Right lobe of liver (tissue), 6 donors: ENCODE measurements around the gene SOX8. TPM values are rescaled to one million over a fixed set of nuclear protein-coding genes. Genes with fewer than 3 reads are reported as not detected.

Experiments used
- ATAC-seq, 4 donors: fragments of 200-7000 bp; cut with Tn5 transposase; one replicate each; pipeline ENCODE4 v1.9.1; 2020; ENCODE audit warnings: mild to moderate bottlenecking in 4 of 4, moderate library complexity in 4 of 4
- DNase-seq, 3 donors: peaks; one replicate each; pipeline ENCODE4 v3.0.0-alpha.2; 2020
- H3K27ac ChIP-seq, 3 donors: fragments of 200-600 bp; one replicate each; pipeline ENCODE4 v1.8.0; 2022
- H3K27me3 ChIP-seq, 2 donors: fragments of 200-600 bp; one replicate each; pipeline ENCODE4 v1.8.0; 2022
- H3K36me3 ChIP-seq, 4 donors: fragments of 200-600 bp; sonication (generic) in 1 of 4; one replicate each; pipeline versions ENCODE4 v1.5.1 to v1.8.0; 2017 to 2022; ENCODE audit warnings: control low read depth in 1 of 4
- H3K4me1 ChIP-seq, 4 donors: fragments of 200-600 bp; sonication (generic) in 1 of 4; one replicate each; pipeline versions ENCODE4 v1.5.1 to v1.8.0; 2017 to 2022; ENCODE audit warnings: control low read depth in 1 of 4
- H3K4me3 ChIP-seq, 3 donors: fragments of 200-600 bp; one replicate each; pipeline ENCODE4 v1.8.0; 2022
- H3K9me3 ChIP-seq, 4 donors: fragments of 200-600 bp; sonication (generic) in 1 of 4; one replicate each; pipeline versions ENCODE4 v1.5.1 to v1.8.0; 2017 to 2022; ENCODE audit warnings: control low read depth in 1 of 4
- POLR2A ChIP-seq: fragments of 450-650 bp; IDR thresholded peaks from one replicate; pipeline ENCODE4 v1.6.1; 2017; ENCODE audit warnings: antibody characterized with exemption, mild to moderate bottlenecking
- WGBS: methylation state at CpG from one replicate; pipeline ENCODE4 v1.1.6; 2018; ENCODE audit warnings: low coverage, low lambda C conversion rate; ENCODE audit not compliant: insufficient coverage; ENCODE audit errors: missing lambda C conversion rate; 5-methylcytosine and 5-hydroxymethylcytosine counted together
- intact Hi-C, 2 donors: fragments of 100-400 bp; cut with DNase I; formaldehyde crosslinking; loops; one replicate each; pipeline versions ENCODE4 v1.11.2 to v1.14.1; 2022
- total RNA-seq, 6 experiments: library from RNA; depleted of rRNA in 2 of 6; stranded (reverse); fragments of >200 nt in 2 of 6; fragmentation: NEBNext Ultra II Directional in 3 of 6; extraction: Animal tissue kit (Norgen Biotek cat#: 25700) in 3 of 6; gene quantifications; one replicate each; pipeline versions ENCODE4 v1.1.0 to v1.2.4, GENCODE V29; 2016 to 2023
- TF ChIP-seq, protein P1 (sequence below), 4 donors: fragments of 200-600 bp in 3 of 4; fragments of 450-650 bp in 1 of 4; IDR thresholded peaks; one replicate each; pipeline versions ENCODE4 v1.5.1 to v1.8.0; 2016 to 2022; ENCODE audit warnings: antibody characterized with exemption in 4 of 4, mild to moderate bottlenecking in 2 of 4
- donor health status: DM: no; HTN: yes; CAD: no.
- donor health status: DM: no; HTN: no; CAD: no.
- donor health status: DM: no; HTN: no; CAD: no.
- donor health status: DM: no; HTN: yes; CAD: no.
- donor health status: DM: no; HTN: yes; CAD: no.

The SOX8 gene
- total RNA-seq, 6 experiments from 2014 or later = 0.07 to 0.13 (median 0.09) TPM; not detected in 3

DNA sequence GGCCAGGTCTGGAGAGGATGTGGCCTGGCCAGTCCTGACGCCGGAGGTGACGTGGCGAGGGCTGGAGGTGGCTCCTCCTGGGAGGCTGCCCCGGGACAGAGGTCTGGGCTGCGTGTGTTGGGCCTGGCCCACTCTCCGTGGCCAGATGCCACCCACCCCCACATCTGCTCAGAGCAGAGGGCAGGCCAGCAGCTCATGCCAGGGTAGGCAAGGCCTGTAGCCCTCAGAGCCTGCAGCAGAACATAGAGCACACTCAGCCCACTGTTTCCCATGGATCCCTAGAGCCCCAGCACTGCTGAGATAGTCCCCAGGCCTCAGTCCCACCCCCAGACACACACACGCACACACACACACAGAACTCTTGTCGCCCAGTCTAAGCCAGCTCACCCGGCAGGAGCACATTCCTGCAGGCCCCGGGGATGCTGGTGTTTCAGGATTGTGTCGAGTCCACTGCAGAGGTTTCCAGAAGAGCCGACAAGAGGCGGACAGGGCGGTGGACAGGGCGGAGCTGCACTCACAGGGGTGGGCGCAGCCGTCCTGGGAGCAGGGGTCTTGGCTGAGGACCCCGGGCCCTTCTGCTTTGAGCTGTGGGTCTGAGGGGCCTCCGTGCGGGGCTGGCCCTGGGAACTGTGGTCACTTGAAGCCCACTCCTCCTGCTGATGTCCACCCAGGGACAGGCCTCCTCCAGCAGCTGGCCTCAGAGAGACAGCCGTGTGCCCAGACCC lies 33.4 kb downstream of the SOX8 start:
- H3K27me3 ChIP-seq = no peaks in the 10 kb centered on the region
- no peaks in the 10 kb centered on the region for H3K9me3 ChIP-seq
- no peaks in the 10 kb centered on the region for H3K4me1 ChIP-seq
- WGBS = 82% methylated on average over 2 of the region's 22 CpGs
- DNase-seq (no peak), ATAC-seq (no peak)
- no peaks in the 10 kb centered on the region for H3K36me3 ChIP-seq
- intact Hi-C loops = no loop called here
- H3K27ac ChIP-seq = no peak overlapping the region
- no peak for TF ChIP-seq POLR2A
- TF ChIP-seq, protein P1, sequence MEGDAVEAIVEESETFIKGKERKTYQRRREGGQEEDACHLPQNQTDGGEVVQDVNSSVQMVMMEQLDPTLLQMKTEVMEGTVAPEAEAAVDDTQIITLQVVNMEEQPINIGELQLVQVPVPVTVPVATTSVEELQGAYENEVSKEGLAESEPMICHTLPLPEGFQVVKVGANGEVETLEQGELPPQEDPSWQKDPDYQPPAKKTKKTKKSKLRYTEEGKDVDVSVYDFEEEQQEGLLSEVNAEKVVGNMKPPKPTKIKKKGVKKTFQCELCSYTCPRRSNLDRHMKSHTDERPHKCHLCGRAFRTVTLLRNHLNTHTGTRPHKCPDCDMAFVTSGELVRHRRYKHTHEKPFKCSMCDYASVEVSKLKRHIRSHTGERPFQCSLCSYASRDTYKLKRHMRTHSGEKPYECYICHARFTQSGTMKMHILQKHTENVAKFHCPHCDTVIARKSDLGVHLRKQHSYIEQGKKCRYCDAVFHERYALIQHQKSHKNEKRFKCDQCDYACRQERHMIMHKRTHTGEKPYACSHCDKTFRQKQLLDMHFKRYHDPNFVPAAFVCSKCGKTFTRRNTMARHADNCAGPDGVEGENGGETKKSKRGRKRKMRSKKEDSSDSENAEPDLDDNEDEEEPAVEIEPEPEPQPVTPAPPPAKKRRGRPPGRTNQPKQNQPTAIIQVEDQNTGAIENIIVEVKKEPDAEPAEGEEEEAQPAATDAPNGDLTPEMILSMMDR (IDR thresholded peaks at IDR 0.05) = no peak
- H3K4me3 ChIP-seq = no peak overlapping the region

- DNase-seq = no peak
- Histone ChIP-seq H3K36me3 (no peaks in the 10 kb centered on the region), H3K9me3 (no peaks in the 10 kb centered on the region), H3K4me3 (no peak overlapping the region), H3K27me3 (no peaks in the 10 kb centered on the region), H3K27ac (no peak overlapping the region), H3K4me1 (no peaks in the 10 kb centered on the region)
- intact Hi-C loops = no loop called here
- no peak for TF ChIP-seq POLR2A
- TF ChIP-seq, protein P1 (IDR thresholded peaks at IDR 0.05) = no peak
- no peak for ATAC-seq
- WGBS = 78% methylated on average over 5 of the region's 15 CpGs
Measured at GRCh38 chr16:1018447-1019198, 37.1 kb downstream of the SOX8 start.

GRCh38 chr16:1019231-1020090 lies 37.9 kb downstream of the SOX8 start:
- no peak for DNase-seq
- ATAC-seq = peak in 3 of 4 donors; percentile 3 to 46 (median 25)
- Histone ChIP-seq H3K27me3 (no peaks in the 10 kb centered on the region), H3K27ac (no peak overlapping the region), H3K36me3 (no peaks in the 10 kb centered on the region), H3K9me3 (no peaks in the 10 kb centered on the region), H3K4me1 (no peaks in the 10 kb centered on the region), H3K4me3 (no peak overlapping the region)
- TF ChIP-seq, protein P1 (IDR thresholded peaks at IDR 0.05) = no peak
- TF ChIP-seq POLR2A = no peak
- intact Hi-C loops = no loop called here
- WGBS = 46% methylated on average over 10 of the region's 66 CpGs

DNA sequence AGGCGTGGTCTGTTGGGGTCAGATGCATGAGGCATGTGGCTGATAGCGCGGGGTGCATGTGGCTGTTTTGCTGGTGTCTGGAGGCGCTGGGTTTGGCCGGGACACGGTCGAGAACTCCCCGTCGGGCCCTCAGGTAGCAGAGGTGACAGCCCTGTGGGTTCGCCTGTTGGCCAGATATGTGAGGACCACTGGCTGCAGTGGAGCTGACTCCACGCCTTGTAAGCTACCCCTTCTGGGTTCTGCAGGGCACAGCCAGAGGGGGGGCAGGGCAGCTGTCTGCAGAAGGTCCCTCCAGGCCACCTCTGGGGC lies 38.5 kb downstream of the SOX8 start:
- WGBS = no CpG with 5 or more reads among the region's 11 CpGs
- no peaks in the 10 kb centered on the region for H3K4me1 ChIP-seq
- DNase-seq (no peak), ATAC-seq (no peak)
- H3K36me3 ChIP-seq = no peaks in the 10 kb centered on the region
- no peak overlapping the region for H3K27ac ChIP-seq
- no peaks in the 10 kb centered on the region for H3K27me3 ChIP-seq
- H3K4me3 ChIP-seq = no peak overlapping the region
- intact Hi-C loops = no loop called here
- H3K9me3 ChIP-seq = no peaks in the 10 kb centered on the region
- TF ChIP-seq POLR2A = no peak
- TF ChIP-seq, protein P1 (IDR thresholded peaks at IDR 0.05) = no peak
